GM21723 (cell line): Measurements from ENCODE around the gene POFUT2.

Experiments
- ATAC-seq: cut with Tn5 transposase; IDR thresholded peaks from one replicate; pipeline ENCODE4 v1.9.1; 2021; ENCODE audit warnings: mild to moderate bottlenecking, moderate library complexity; ENCODE audit not compliant: unreplicated experiment

POFUT2 gene

DNA sequence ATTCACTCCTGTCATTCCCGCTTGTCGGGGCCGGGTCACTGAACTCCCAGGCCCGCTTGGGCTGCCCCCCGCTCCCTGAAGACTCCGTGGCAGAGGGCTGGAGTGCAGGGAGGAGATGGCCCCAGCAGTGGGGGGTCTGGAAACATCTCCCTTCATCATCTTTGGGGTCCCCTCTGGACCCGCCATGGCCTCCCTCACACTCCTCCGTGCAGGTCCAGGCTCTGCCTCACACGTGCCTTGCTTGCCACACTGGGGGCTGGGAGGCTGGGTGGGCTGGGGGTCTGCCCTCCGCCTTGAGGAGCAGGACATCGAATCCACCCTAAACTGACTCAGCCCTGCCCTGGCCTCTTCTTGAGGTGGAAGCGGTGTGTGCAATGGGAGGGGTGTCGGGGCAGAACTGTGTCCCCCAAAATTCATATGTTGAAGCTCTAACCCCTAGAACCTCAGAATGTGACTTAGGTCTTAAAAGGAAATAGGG, 35.2 kb downstream of the POFUT2 start:
- ATAC-seq = no peak

DNA sequence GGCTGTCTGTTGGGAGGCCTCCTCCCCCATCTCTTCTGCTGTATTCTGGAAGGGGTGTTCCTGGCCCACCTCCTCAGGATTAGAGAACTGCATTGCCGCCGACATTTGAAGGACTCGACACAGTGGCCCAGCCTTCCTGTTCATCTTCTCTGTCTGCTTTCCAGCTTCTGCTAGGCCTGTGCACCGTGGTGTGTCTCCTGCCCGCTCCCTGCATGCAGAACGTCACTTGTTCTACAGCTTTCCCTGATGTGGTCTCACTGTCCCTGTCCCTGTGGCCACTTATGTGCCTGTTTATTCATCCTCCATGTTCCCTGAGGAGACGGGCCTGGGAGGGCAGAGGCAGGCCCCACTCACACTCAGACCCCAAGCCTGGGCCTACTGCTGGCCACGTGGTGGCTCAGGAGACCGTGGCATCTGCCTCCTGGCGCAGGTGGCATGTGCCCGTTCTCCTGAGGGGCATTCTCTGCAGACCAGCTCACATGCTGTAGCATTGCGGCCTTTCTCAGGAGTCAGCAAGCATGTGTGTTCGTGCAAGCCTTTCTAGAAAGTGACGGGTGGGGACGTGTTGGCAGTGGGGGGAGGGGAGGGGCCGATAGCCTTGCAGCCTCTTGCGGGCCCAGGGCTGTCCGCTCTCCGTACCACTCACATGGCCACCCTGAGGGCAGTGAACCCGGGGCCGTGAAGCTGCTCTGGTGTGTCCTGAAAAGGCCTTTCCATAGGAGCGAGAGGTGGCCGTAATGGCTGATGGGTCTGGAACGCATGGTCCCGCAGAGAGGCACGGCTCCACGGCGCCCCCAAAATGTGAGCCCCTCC, 35.9 kb downstream of the POFUT2 start:
- no peak for ATAC-seq

DNA sequence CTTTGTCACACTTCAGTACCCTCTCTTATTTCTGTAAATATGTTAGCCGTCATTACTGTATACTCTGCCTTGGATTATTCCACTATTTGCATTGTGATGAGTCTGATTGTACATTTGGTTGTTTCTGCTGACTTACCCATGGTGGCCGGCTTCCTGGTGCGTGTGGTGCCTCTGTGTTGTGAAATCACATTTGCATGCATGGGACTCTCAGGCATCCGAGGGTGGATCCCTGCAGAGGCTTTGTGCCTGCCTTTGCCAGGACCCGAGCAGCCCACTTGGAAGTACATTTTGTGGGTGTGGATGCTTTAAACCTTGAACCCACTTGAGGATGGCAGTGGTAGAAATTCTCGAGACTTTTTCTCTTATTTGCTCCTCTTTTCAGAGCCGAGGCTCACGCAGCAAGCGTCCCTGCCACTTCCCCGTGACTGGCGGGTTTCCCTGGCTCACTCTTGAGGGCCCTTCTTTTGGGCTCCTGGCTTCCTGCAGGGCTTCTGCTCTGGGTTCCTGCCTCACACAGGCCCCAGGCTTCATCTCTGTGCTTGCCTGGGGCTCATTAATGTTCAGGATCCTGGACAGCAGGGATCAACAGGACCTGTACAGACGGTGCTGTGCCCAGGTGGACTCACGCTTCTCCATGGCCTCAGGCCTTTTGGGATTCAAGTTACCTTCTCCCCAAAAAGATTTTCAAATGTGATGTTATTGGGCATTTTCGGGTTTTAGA, 36.6 kb downstream of the POFUT2 start:
- no peak for ATAC-seq

- ATAC-seq = no peak
These were observed 37.4 kb downstream of the POFUT2 start for GRCh38 chr21:45250272-45250671.

DNA sequence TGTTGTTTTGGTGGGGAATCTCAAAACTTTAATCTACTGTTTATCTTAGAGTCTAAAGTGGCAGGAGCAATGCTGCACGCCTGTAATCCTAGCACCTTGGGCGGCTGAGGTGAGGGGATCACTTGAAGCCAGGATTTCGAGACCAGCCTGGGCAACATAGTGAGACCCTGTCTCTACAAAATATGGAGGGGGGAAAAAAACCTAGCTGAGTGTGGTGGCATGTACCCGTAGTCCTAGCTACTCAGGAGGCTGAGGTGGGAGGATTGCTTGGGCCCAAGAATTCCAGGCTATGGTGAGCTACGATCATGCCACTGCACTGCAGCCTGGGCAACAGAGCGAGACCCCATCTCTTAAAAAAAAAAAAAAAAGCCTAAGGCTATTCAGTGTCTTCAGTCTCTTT, 38.1 kb downstream of the POFUT2 start:
- ATAC-seq = no peak

GRCh38 chr21:45248893-45249381, 38.8 kb downstream of the POFUT2 start:
- ATAC-seq = no peak

- no peak for ATAC-seq
These were observed 39.3 kb downstream of the POFUT2 start for GRCh38 chr21:45248301-45248892.

GRCh38 chr21:45246386-45247320, 41.0 kb downstream of the POFUT2 start:
- ATAC-seq = no peak

- no peak for ATAC-seq
These were observed 42.8 kb downstream of the POFUT2 start for GRCh38 chr21:45244799-45245340.

DNA sequence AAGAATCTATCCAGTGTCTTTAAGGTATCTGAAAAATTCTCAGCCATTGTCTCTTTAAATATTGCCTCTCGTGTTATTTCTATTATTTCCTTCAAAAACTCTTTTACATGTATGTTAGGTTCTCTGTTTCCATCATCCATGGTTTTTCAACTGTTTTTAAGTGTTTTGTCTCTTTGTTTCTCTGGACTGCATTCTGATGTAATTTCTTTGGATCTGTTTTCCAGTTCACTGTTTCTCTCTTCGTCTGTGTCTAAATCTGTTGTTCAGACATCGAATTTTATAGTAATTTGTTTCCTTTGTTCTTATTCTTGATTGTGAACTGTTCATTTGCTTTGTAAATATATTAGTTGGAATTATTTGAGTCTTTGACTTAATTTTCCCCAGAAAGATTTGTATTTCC, 44.1 kb downstream of the POFUT2 start:
- no peak for ATAC-seq

- no peak for ATAC-seq
These were observed 46.3 kb downstream of the POFUT2 start for GRCh38 chr21:45241357-45241756.

DNA sequence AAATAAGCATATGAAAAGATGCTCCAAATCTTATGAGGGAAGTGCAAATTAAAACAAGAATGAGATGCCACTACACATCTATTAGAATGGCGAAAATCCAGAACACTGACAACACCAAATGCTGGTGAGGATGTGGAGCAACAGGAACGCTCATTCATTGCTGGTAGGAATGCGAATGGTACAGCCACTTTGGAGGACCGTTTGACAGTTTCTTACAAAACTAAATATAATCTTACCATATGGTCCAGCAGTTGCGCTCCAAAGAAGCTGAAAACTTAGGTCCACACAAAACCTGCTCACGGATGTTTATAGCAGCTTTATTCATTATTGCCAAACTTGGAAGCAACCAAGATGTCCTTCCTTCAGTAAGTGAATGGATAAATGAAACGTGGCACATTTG, 50.3 kb downstream of the POFUT2 start:
- no peak for ATAC-seq

DNA sequence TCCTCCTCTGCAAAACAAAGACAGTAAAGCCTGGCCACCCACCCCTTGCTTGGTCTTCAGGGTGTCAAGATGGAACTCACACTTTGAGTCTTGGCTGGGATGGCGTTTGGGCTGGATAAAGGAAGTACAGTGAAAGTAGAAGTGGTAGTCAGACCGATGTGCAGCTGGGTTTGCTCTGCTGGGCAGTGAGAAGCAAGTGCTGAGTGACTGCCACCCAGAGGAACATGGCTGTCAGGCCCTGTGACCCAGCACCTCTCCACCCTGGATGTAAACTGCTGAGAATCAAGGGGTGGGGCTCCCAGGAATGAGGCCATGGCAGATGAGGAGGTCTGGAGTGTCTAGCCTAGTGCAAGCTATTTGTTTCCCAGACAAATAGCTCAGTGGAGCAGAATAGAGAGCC, 51.2 kb downstream of the POFUT2 start:
- no peak for ATAC-seq

GRCh38 chr21:45235488-45235887, 52.2 kb downstream of the POFUT2 start:
- ATAC-seq = no peak

GRCh38 chr21:45234965-45235364, 52.7 kb downstream of the POFUT2 start:
- ATAC-seq = no peak

DNA sequence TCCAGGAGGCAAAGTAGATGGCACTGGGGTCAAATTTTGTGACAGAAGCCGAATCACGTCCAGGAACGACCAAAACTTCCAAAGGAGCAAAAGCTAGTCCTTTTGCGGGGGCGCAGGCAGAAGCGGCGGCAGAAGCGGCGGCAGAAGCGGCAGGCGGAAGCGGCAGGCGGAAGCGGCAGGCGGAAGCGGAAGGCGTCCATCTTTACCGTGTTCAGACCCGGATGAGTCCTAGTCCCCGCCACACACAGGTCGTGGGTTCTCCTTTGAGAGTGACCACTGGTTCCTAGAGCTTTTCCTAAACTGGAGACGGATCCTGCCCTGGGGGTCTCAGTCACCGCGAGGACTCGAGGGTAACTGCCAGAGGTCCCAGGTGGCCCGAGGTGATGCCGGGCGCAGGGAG, 53.6 kb downstream of the POFUT2 start:
- ATAC-seq = no peak

DNA sequence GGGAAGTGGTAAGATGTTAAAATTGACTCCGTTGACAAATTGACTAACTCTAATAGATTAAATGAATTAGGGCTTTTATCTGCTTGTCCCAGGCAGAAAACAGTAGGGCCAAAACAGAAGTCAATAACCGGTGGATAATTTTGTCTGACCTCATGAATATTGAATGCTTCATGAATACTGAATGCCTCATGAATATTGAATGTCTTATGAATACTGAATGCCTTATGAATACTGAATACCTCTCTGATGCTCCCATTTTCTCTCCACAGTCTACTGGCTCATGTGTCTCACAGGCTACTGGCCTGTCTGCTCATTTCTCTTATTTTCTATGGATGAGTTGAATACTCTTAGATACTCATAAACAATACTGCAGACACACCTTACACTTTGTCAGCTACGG, 56.0 kb downstream of the POFUT2 start:
- no peak for ATAC-seq

- no peak for ATAC-seq
These were observed 58.9 kb downstream of the POFUT2 start for GRCh38 chr21:45228656-45229240.

- ATAC-seq = no peak
These were observed 59.5 kb downstream of the POFUT2 start for GRCh38 chr21:45228171-45228641.

DNA sequence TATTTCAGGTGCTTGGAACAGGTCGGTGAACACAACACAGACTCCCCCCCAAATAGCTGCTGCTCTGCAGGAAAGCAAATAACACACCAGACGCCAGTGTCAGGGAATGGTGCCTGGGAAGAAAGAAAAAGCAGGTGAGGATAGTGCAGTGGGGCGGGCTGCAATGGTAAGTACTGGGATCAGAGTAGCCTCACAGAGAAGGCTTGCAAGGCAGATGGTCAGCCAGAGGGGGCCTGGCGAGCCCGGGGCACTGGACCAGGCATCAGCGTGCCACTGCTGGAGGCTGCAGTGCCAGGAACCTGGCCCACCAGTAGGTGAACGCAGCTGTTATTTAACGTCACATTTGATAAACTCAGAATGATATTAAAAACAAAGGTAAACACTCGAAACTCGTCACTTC, 60.0 kb downstream of the POFUT2 start:
- ATAC-seq = no peak
